HG02981 (cell line): ENCODE data around the gene ASPN.
"Not testable (repeated sequence)": the region's sequence is repeated elsewhere in the genome, so short reads cannot be mapped to it uniquely, and the experiment has no call there.

Experiments
- ATAC-seq: cut with Tn5 transposase; IDR thresholded peaks from one replicate; pipeline ENCODE4 v1.9.1; 2021; ENCODE audit warnings: mild to moderate bottlenecking, moderate library complexity; ENCODE audit not compliant: unreplicated experiment

Gene ASPN

GRCh38 chr9:92423612-92424011 is 58.7 kb downstream of the ASPN start:
- ATAC-seq, result no peak

DNA sequence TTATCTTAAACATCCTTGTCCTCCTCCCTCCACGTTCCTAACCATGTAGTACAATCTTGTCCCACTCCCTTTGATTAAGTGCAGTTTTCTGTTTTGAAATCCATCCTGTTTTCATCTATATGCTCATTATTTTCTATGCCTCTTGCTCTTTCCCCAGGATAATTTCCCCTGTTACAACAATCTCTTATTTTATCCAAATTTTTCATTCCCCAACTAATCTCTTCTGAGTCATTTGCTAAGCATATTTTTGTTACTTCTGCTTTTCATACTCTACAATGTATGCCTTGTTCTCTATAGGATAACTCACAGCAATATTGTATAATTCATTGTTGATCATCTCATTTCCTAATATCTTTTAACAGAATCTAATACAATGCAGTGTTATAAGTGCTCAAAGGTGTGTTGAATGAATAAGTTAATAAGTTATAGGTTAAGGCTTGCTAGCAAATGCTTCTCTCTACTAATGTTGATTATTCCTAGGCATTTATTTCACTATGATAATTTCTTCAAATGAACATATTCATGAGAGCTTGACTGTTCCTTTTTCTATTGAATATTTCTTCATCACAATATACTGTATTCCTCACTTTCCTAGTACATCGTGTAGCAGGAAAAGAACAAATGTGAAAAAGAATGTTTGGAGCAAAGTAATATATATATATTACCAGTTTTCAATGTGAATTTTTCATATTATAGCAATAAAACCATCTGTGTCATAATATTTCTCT is 59.5 kb downstream of the ASPN start:
- no peak for ATAC-seq

GRCh38 chr9:92414566-92414965 is 67.7 kb downstream of the ASPN start:
- no peak for ATAC-seq

GRCh38 chr9:92411157-92411556 is 71.1 kb downstream of the ASPN start:
- ATAC-seq, result not testable (repeated sequence)

DNA sequence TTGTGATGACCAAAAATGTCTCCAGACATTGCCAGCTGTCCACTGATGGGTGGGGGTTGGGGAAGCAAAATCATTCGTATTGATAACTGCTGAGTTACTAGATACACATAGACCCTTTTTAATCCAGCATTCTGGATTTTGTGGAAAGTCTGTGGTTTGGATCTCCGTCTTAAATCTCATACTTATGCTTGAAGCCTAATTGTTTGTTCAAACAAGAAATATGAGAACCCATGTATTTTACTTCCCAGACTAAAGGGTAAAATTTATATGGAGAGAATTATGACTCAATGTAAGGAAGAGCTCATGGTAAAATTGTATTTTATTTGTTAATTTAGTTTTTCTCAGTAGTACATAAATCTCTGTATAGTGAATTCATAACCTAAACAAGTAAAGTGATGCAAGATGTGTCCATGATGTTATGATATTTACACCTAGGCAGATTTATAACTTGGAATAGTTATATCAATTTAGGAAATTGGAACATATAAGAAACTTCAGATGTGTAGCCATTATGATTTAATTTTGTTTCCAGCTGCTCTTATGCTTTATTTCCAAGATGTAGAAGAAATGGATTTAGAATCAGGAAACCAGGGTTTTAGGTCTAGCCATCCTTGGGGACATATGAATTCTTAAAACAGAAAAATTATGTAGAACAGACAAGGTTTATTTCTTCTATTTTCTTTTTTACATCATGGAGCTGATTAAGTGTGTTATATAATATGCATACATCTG is 73.4 kb downstream of the ASPN start:
- ATAC-seq, result no peak

DNA sequence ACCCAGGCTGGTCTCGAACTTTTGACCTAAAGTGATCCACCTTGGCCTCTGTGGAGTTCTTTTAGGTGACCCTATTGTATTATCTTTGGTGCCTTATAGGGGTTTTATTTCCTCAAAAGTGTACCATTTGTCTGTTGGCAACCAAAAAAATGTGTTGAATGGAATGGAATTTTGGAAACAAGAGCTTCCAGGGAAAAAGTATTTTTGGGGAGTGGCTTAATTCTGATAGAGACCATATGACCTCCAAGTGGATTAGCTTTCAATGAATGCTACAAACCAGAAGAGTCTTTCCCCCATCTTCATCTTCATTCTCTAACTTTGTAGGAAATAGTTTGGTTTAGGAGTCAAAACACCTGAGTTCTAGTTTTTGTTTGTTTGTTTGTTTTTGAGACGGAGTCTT is 74.5 kb downstream of the ASPN start:
- ATAC-seq, result no peak

DNA sequence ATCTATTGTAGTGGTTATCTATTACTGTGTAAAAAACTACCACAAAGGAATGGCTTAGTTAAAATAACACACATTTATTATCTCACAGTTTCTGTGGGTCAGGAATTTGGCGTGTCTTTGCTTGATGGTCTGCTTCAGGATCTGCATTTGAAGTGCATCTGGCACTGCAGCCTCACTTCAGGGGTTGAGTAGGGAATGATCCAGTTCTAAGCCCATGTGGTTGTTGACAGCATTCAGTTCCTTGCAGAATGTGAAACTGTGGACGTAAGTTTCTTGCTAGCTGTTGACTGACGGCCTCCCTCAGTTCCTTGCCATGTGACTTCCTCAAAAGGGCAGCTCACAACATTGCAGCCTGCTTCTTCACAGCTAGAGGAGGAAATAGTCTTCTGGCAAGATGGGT is 75.8 kb downstream of the ASPN start:
- no peak for ATAC-seq
